ENCODE measurements around the gene LTK.

LTK gene

DNA sequence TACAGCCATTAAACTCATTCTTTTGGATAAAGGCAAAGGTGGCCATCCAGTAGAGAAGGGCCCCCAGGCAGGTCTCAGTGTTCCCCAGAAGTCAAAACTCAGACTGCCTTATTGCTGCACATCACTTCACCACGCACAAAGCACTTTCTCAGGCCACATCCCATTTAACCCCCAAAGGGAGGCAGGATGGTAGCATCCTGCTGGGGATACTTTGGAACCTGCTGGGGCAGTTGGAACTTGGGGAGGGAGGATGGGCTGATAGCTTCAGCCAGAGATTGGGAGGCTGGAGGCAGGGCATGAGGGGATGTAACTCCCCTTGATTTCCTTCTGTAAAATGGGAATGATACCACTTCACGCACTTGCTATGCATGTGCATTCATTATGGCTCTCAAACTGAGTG is 15.0 kb downstream of the LTK start:
- no peak for DNase-seq (ENCODE audit: low read depth in 3 of 3)

DNA sequence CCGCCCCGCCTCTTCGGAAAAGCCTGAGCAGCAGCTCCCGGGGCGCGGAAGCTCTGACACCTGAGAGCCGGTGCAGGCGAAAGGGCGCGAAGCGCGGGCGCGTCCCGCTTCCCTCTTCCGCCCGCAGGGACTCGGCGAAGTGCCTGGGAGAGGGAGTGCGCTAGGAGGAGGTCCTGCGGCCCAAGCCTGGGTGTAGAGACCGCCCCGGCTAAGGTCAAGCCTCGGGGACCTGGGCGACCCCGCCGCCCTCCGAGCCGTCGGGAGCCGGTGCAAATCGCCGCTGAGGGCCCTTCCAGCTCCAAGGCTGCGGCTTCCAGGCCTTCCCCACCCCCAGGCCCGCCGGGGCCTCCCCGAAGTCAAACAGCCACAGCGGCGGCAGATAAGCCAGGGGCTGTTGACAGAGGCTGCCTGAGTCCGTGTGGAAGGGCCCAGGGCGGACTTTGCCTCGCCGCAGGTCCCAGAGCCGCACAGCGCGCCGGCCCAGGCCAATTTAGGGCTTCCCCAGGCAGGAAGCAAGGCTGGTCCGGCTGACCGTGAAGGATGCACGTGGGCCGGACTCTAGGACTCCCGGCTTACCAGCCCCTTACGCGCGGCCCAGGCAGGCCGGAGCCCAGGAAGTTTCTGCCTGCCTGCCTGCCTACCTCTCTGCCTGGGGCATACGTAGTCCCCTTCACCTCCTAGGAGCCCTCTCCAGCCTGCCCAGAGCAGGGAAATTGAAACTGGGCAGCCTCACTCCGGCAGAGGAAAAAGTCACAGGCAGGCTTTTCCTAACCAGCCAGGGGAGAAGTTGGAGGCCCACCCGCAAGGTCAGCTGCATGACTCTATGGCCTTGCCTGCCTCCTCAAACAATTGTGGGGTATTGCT is 17.7 kb downstream of the LTK start:
- DNase-seq (ENCODE audit: low read depth in 3 of 3): no peak

GRCh38 chr15:41494922-41495735 is 18.5 kb downstream of the LTK start:
- no peak for DNase-seq (ENCODE audit: low read depth in 3 of 3)

DNA sequence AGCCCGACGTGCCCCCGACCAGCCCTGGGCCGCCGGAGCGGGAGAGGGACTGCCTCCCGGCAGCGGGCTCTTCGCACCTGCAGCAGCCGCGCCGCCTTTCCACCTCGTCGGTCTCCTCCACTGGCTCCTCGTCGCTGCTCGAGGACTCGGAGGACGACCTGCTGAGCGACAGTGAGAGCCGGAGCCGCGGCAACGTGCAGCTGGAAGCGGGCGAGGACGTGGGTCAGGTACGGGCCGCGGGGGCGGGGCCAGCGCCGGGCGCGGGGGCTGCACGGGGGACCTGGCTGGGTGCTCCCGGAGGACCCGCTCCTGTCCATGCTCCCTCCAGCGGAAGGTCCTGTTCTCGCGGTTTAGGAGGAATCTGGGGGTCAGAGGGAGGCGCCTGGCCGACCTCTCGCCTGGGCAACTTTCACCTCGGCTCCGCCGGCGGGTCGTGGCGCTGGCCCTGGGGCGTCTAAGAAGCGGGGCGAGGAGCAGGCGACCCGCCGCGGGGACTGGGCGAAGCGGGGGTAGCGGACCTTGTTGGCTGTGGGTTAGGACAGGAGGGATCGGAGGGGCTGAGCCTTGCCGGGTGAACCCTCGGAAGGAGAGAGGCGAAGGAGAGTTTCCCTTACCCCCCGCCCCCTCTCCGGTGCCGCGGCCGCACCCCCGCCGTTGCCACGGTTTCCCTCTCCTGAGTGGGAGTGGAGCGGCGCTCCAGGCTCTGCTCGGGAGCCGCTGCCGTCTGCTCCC is 19.3 kb downstream of the LTK start:
- DNase-seq (ENCODE audit: low read depth in 3 of 3): no peak

DNA sequence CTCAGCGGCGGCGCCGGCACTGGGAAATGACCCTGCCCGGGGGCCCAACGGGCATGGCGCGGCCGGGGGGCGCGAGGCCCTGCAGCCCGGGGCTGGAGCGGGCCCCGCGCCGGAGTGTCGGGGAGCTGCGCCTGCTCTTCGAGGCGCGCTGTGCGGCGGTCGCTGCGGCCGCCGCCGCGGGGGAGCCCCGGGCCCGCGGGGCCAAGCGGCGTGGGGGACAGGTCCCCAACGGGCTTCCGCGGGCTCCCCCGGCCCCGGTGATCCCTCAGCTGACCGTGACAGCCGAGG is 19.8 kb downstream of the LTK start:
- DNase-seq (ENCODE audit: low read depth in 3 of 3): no peak

- peak; percentile 77 to 92 (median 82) for DNase-seq (ENCODE audit: low read depth in 3 of 3)
Measured at GRCh38 chr15:41493205-41493901, 20.3 kb downstream of the LTK start, which contains the start of gene ITPKA. TSS of gene ITPKA (plus strand) at chr15:41493874. CDS start at chr15:41493928, 54 bp downstream.

GRCh38 chr15:41492597-41493204 is 20.9 kb downstream of the LTK start:
- no peak for DNase-seq (ENCODE audit: low read depth in 3 of 3)

DNA sequence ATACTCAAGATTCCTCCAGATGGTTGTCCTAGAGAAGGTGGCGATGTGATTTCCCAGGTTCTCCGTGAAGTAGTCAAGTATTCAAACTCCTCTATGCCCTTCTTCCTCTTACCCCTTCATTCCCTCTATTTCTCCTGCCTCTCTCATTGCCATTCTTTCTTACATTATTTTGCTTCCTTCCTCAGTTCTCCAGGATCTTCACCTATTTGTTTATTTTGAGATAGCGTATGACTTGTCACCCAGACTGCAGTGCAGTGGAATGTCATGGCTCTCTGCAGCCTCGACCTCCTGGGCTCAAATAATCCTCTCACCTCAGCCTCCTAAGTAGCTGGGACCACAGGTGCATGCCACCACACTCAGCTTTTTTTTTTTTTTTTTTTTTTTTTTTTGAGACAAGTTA is 21.7 kb downstream of the LTK start:
- DNase-seq (ENCODE audit: low read depth in 3 of 3): no peak

- DNase-seq (ENCODE audit: low read depth in 3 of 3): no peak
Measured at GRCh38 chr15:41490355-41490754, 23.3 kb downstream of the LTK start.

- no peak for DNase-seq (ENCODE audit: low read depth in 3 of 3)
Measured at GRCh38 chr15:41489641-41490040, 24.0 kb downstream of the LTK start.

- DNase-seq (ENCODE audit: low read depth in 3 of 3): no peak
Measured at GRCh38 chr15:41487802-41488201, 25.8 kb downstream of the LTK start.

- no peak for DNase-seq (ENCODE audit: low read depth in 3 of 3)
Measured at GRCh38 chr15:41487381-41487780, 26.2 kb downstream of the LTK start.

GRCh38 chr15:41486286-41486685 is 27.3 kb downstream of the LTK start:
- DNase-seq (ENCODE audit: low read depth in 3 of 3): no peak

GRCh38 chr15:41484937-41485625 is 28.5 kb downstream of the LTK start:
- DNase-seq (ENCODE audit: low read depth in 3 of 3): no peak

DNA sequence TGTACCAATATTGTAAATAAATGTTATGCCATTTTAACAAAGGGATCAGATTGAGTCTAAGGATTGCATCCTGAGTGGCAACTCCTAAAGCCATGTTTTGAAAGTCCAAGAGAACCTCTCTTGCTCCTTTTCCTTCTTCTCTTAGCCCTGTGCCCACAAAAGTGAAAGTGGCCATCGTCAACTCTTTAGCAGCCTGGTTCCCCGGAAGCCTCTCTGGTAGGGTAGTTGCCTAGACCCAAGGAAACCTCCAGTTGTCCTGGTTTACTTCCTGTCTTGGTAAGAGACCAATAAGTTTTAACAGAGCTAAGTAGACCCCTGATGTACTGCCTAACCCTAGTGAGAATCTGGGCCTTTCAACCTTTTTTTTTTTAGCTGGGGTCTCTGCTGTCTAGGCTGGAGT is 30.1 kb downstream of the LTK start:
- DNase-seq (ENCODE audit: low read depth in 3 of 3): no peak

GRCh38 chr15:41483115-41483514 is 30.5 kb downstream of the LTK start:
- DNase-seq (ENCODE audit: low read depth in 3 of 3): no peak

DNA sequence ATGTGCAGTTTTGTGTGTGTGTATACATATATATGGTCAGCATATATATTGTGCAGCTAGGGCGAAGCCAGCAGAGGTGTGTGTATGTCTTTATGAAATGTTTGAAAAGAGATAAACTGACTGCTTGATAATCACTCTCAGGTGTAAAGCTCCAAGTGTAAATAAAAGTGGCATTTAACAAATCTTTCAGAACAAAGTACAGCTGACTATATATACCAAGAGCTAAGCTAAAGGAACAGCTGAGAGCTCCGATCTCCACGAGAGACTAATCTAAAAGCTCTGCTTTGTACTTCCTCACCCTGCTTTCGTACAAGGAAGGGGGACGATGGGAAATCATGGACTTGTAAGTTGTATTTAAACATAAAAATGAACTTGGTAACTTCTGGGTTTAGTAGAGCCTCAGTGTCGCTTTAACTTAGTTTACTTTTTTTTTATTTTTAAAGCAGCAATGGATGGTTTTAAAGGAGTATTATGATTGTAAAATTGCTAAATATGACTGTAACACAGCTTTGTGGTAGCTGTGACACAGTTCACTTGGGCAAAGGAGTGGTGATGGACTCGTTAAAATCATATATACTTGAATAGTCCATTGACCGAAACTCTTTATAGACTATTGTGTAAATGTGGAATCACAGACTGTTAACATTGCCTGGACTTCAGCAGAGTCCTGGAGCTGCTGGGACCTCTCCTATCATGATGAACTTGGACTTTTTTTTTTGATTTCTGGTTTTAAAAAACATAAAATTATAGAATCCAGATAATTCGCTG is 31.3 kb downstream of the LTK start:
- DNase-seq (ENCODE audit: low read depth in 3 of 3): no peak

DNA sequence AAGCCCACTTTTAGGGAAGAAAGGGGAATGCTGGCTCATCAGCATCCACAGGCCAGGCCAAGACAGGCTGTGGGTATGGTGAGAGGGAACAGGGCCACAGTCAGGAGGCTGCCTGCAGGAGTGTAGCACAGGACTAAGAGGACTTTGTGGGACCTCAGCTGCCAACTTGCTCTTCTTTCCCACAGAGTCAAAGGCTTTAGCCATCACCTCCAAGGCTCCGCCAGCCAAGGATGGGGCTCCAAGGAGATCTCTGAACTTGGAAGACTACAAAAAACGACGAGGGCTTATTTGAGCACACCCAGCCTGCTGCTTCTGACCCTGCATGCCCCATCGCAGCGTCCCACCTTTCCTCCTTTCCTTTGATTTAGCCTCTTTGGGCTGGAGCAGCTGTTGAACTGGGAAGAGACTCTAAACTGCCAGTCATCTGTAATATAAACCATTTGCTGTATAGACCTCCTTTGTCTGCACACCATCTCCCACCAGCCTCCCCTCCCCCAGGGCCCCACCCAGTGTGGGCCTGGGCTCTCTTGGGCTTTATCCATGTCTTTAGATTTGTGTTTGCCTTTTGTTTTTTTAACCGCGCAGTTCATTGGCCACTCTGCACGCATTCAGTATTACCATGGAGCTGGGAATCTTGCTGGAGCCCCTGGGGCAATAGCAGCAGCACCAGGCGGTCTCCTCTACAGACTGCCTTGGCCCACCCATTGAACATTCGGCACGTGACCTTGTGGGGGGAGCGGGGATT is 33.1 kb downstream of the LTK start:
- no peak for DNase-seq (ENCODE audit: low read depth in 3 of 3)

DNA sequence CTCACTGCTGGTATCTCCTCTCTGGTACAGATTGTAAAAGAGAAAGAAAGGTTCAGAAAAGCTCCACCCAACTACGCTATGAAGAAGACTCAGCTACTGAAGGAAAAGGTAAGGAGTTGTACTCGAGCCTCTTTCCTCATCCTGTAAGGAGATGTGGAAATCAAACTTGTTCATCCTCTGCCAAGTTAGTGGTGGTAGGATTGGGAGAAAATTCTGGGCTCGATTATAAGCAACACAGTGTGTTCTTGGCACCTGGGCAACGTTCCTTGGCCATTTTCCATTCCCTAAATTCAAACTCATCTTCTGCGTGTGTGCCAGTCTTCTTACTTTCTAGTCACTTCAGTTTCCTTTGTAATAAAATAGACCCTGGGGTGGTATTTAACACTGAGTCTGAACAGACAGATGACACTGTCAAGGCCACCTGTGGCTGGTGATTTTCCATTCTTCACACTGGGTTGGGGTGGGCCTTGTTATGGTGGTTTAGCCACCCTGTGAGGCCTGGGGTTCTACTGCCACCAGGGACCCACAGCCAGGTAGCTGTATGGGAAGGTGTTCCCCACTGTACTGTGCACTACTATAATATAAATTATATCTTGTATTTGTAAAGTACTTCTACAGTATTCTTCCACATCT is 37.1 kb downstream of the LTK start:
- DNase-seq (ENCODE audit: low read depth in 3 of 3): no peak
